Measurements from ENCODE around the gene SORCS2.

Gene SORCS2

DNA sequence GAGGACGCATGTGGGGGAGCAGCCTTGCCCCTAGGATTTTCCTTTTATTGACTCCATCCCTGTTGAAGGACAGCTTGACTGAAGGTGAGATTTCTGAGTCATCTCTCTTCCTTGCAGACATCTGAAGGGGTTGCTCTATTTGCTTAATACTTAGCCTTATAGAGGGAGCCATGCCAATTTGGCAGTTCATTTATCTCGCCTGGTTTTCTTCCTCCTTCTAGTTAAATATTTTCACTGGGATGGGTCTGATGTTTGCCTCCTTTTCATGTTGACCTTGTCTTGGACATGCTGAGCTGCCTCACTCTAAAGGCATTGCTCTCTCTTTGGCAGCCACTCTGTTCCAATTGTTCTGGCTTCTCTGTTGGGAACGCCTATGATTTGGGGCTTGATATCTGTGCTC lies 393.4 kb downstream of the SORCS2 start:
- Histone ChIP-seq H3K27ac (no peak overlapping the region), H3K9ac (ENCODE audit: insufficient read length) (no peak overlapping the region), H3K4me3 (no peak overlapping the region), H3K9me3 (ENCODE audit: low read depth, low read length) (no peaks in the 10 kb centered on the region), H3K36me3 (ENCODE audit: insufficient read depth, low read length) (no peaks in the 10 kb centered on the region)
- TF ChIP-seq FOXP2 (optimal IDR thresholded peaks at IDR 0.05; ENCODE audit: control extremely low read depth, extremely low read length, insufficient read depth) (no peak), POLR2AphosphoS5 (IDR thresholded peaks at IDR 0.05; ENCODE audit: borderline replicate concordance, low read depth, low read length) (no peak), EZH2 (IDR thresholded peaks at IDR 0.05) (no peak)
- DNase-seq (ENCODE audit: low read depth, low spot score): no peak

GRCh38 chr4:7587433-7588405 lies 395.4 kb downstream of the SORCS2 start:
- no peak for TF ChIP-seq FOXP2 (optimal IDR thresholded peaks at IDR 0.05; ENCODE audit: control extremely low read depth, extremely low read length, insufficient read depth)
- no peak for TF ChIP-seq POLR2AphosphoS5 (IDR thresholded peaks at IDR 0.05; ENCODE audit: borderline replicate concordance, low read depth, low read length)
- TF ChIP-seq EZH2 (IDR thresholded peaks at IDR 0.05): no peak
- Histone ChIP-seq H3K4me3 (no peak overlapping the region), H3K9ac (ENCODE audit: insufficient read length) (no peak overlapping the region), H3K36me3 (ENCODE audit: insufficient read depth, low read length) (no peaks in the 10 kb centered on the region), H3K27ac (no peak overlapping the region), H3K9me3 (ENCODE audit: low read depth, low read length) (no peaks in the 10 kb centered on the region)
- DNase-seq (ENCODE audit: low read depth, low spot score): no peak

DNA sequence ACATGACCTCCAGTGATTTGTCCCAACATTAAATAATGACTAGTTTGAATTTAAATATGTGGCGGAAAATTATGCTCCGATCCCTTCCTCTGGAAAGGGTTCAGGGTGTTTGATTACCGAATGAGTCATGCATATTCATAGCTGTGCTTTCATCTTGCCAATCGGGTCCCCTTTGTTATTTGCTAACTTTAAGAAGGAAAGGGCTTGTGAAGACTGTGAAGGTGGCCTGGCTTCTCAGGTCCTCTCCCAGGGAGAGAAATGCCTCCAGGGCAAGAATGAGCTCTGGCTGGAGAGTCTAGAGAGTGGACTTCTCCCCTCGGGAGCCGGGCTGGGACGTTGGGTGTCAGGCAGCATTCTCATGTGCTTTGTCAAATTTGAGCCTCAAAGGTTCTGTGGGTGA lies 397.9 kb downstream of the SORCS2 start:
- no peaks in the 10 kb centered on the region for H3K9me3 ChIP-seq (ENCODE audit: low read depth, low read length)
- no peak for DNase-seq (ENCODE audit: low read depth, low spot score)
- TF ChIP-seq EZH2 (IDR thresholded peaks at IDR 0.05) (no peak), FOXP2 (optimal IDR thresholded peaks at IDR 0.05; ENCODE audit: control extremely low read depth, extremely low read length, insufficient read depth) (no peak), POLR2AphosphoS5 (IDR thresholded peaks at IDR 0.05; ENCODE audit: borderline replicate concordance, low read depth, low read length) (no peak)
- no peak overlapping the region for H3K9ac ChIP-seq (ENCODE audit: insufficient read length)
- no peak overlapping the region for H3K27ac ChIP-seq
- no peaks in the 10 kb centered on the region for H3K36me3 ChIP-seq (ENCODE audit: insufficient read depth, low read length)
- H3K4me3 ChIP-seq: no peak overlapping the region

DNA sequence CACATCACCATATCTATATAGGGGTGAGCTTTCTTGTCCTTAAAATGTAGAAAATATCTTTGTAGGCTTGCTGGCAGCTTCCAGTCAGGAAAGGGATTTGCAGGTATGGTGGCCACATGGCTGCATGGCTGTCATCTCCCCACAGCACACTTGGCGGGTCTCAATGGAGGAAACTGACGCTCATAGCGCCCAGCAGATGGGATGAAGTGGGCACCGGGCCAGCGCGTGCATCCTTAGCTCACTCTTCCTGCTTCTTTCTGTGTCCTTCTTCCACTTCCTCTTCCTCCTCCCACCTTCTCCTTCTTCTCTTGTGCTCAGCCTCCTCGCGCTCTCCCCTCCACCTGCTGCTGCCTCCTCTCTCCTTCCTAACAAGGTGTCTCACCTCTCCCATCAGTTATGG lies 398.6 kb downstream of the SORCS2 start:
- TF ChIP-seq POLR2AphosphoS5 (IDR thresholded peaks at IDR 0.05; ENCODE audit: borderline replicate concordance, low read depth, low read length): no peak
- no peak for TF ChIP-seq EZH2 (IDR thresholded peaks at IDR 0.05)
- TF ChIP-seq FOXP2 (optimal IDR thresholded peaks at IDR 0.05; ENCODE audit: control extremely low read depth, extremely low read length, insufficient read depth): no peak

DNA sequence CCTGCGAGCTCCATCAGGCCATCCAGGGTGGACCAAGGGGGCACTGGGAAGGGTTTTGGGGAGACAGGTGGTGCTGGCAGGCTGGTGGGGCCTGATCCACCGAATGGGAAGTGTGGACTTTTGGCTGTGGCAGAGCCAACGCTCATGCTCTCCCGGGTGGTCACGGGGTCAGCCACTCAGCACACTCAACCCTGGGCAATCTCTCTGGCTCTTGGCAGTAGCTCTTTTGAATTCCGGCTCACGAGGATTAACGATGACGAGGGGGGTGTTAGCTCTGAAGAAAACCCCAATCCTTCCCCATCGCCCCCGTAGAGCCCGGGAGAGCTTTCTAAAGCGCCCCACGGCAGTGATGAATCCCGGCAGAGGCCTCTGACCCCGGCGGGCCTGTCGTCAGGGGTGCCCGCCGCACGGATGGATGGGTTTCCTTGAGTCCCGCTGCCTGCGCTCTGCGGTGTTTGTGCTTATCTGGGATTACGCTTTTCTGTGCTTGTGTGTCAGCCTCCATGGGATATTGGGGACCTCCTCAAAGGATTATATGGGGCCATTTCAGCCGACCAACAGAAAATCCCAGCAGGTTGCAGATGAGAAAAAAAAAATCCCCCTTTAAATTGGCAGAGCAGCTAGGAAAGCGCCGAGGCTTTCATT lies 399.2 kb downstream of the SORCS2 start:
- no peaks in the 10 kb centered on the region for H3K9me3 ChIP-seq (ENCODE audit: low read depth, low read length)
- no peaks in the 10 kb centered on the region for H3K36me3 ChIP-seq (ENCODE audit: insufficient read depth, low read length)
- H3K9ac ChIP-seq (ENCODE audit: insufficient read length): no peak overlapping the region
- no peak for TF ChIP-seq POLR2AphosphoS5 (IDR thresholded peaks at IDR 0.05; ENCODE audit: borderline replicate concordance, low read depth, low read length)
- no peak for TF ChIP-seq FOXP2 (optimal IDR thresholded peaks at IDR 0.05; ENCODE audit: control extremely low read depth, extremely low read length, insufficient read depth)
- TF ChIP-seq EZH2 (IDR thresholded peaks at IDR 0.05): no peak
- no peak overlapping the region for H3K4me3 ChIP-seq
- no peak for DNase-seq (ENCODE audit: low read depth, low spot score)
- H3K27ac ChIP-seq: no peak overlapping the region

More for the DNA sequence above, 398.6 kb downstream of the SORCS2 start:
- DNase-seq (ENCODE audit: low read depth, low spot score): no peak
- no peak overlapping the region for H3K27ac ChIP-seq
- no peaks in the 10 kb centered on the region for H3K36me3 ChIP-seq (ENCODE audit: insufficient read depth, low read length)
- no peak overlapping the region for H3K9ac ChIP-seq (ENCODE audit: insufficient read length)
- H3K4me3 ChIP-seq: no peak overlapping the region
- no peaks in the 10 kb centered on the region for H3K9me3 ChIP-seq (ENCODE audit: low read depth, low read length)

DNA sequence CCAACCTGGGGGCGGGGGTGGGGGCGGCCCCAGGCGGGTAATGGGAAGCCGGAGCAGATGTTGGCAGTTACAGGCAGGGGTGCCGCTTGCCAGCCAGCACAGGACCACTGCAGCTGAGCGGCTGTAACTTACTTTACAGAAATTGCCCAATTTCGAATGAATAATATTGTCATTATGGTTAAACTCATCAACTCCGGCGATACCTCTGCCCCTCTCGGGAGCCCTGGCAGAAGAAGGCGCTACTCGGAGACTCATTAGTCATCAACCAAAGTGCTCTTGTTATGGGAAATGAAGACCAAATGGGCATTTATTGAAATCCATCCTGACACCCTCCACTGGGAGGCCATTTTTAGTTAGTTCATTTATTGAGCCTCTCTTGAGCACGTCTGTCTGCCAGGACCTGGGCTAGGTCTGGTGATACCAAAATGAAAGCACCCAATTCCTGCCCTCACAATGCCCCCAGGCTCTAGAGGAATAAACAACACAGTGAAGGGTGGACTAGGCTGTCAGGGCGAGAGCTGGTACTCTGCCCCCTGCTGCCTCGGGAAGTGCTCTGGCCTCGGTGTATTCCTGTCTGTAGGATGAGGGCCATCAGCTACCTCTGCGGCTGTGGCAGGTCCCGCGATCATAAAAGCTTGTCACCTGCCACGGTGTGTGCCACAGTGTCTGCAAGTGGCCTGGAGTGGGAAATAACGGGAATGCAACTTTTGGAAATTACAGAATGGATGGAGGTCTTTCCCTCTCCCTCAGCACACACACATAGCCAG lies 401.5 kb downstream of the SORCS2 start:
- TF ChIP-seq FOXP2 (optimal IDR thresholded peaks at IDR 0.05; ENCODE audit: control extremely low read depth, extremely low read length, insufficient read depth) (no peak), POLR2AphosphoS5 (IDR thresholded peaks at IDR 0.05; ENCODE audit: borderline replicate concordance, low read depth, low read length) (no peak)
- Histone ChIP-seq H3K27ac (no peak overlapping the region), H3K9ac (ENCODE audit: insufficient read length) (no peak overlapping the region), H3K36me3 (ENCODE audit: insufficient read depth, low read length) (no peaks in the 10 kb centered on the region), H3K4me3 (no peak overlapping the region), H3K9me3 (ENCODE audit: low read depth, low read length) (no peaks in the 10 kb centered on the region)
- DNase-seq (ENCODE audit: low read depth, low spot score): no peak

- no peak for DNase-seq (ENCODE audit: low read depth, low spot score)
- no peak overlapping the region for H3K9ac ChIP-seq (ENCODE audit: insufficient read length)
- H3K36me3 ChIP-seq (ENCODE audit: insufficient read depth, low read length): no peaks in the 10 kb centered on the region
- TF ChIP-seq FOXP2 (optimal IDR thresholded peaks at IDR 0.05; ENCODE audit: control extremely low read depth, extremely low read length, insufficient read depth) (no peak), POLR2AphosphoS5 (IDR thresholded peaks at IDR 0.05; ENCODE audit: borderline replicate concordance, low read depth, low read length) (no peak), EZH2 (IDR thresholded peaks at IDR 0.05) (no peak)
- H3K4me3 ChIP-seq: no peak overlapping the region
- H3K9me3 ChIP-seq (ENCODE audit: low read depth, low read length): no peaks in the 10 kb centered on the region
- no peak overlapping the region for H3K27ac ChIP-seq
Observed at GRCh38 chr4:7595934-7596461, 403.7 kb downstream of the SORCS2 start.

Data from SK-N-MC (cell line).